Endothelial cell of umbilical vein (primary cell): ENCODE results near the gene STAC2. TPM values are rescaled to one million over a fixed set of nuclear protein-coding genes. Genes with fewer than 3 reads are reported as not detected.
"Not testable (repeated sequence)": the region's sequence is repeated elsewhere in the genome, so short reads cannot be mapped to it uniquely, and the experiment has no call there.

Experiments
- BruUV-seq: library from RNA; stranded (reverse); fragments of 400-500 nt; replicated peaks from 2 replicates; lab custom pipeline; 2021; lab: Mats Ljungman, UMichigan
- CTCF ChIA-PET: fragments of 300-600, 350-600 bp; sonication (Branson Sonifier 250); formaldehyde crosslinking; loops from one replicate; lab custom pipeline; 2021; ENCODE audit warnings: antibody characterized with exemption, inconsistent platforms; lab: Charles Lee
- POLR2A ChIA-PET: fragments of 300-600, 350-600 bp; sonication (Branson Sonifier 250); formaldehyde crosslinking; loops from one replicate; lab custom pipeline; 2021; ENCODE audit warnings: antibody characterized with exemption, inconsistent platforms; lab: Charles Lee
- DNase-seq: peaks from one replicate; pipeline ENCODE4 v3.0.0-alpha.2; 2011; ENCODE audit warnings: low read depth, low spot score
- FAIRE-seq: peaks from 2 replicates; lab custom pipeline; 2011; peaks lifted over from hg19 to GRCh38; lab: Jason Lieb, UNC
- H2AFZ ChIP-seq: 2 replicates; pipeline ENCODE4 v1.6.0; 2012; ENCODE audit warnings: low read depth, low read length, control low read depth, inconsistent platforms
- H3K27ac ChIP-seq: 2 replicates; pipeline ENCODE4 v1.5.1; 2011; ENCODE audit warnings: low read depth, mild to moderate bottlenecking, control low read depth, low read length, moderate library complexity; ENCODE audit not compliant: insufficient read depth
- H3K27me3 ChIP-seq, 2 experiments: 2 replicates each; pipeline versions ENCODE4 v1.6.0 to v1.6.1; 2011; ENCODE audit warnings: low read length in 2 of 2, mixed read lengths in 1 of 2; ENCODE audit not compliant: control insufficient read depth in 2 of 2, insufficient read depth in 2 of 2
- H3K36me3 ChIP-seq, 2 experiments: 2 replicates in 1 of 2; 3 replicates in 1 of 2; pipeline ENCODE4 v1.5.1; 2011; ENCODE audit warnings: low read length in 2 of 2, mild to moderate bottlenecking in 1 of 2, moderate library complexity in 1 of 2; ENCODE audit not compliant: control insufficient read depth in 2 of 2, insufficient read depth in 2 of 2; ENCODE audit errors: extremely low read depth in 1 of 2
- H3K4me1 ChIP-seq: 3 replicates; pipeline ENCODE4 v1.5.1; 2011; ENCODE audit warnings: mild to moderate bottlenecking, low read length; ENCODE audit not compliant: control insufficient read depth, insufficient read depth; ENCODE audit errors: extremely low read depth
- H3K4me2 ChIP-seq: 2 replicates; pipeline ENCODE4 v1.6.1; 2011; ENCODE audit warnings: low read length, control low read depth, mixed read lengths; ENCODE audit not compliant: insufficient read depth
- H3K4me3 ChIP-seq, 3 experiments: fragments of 200-600 bp in 1 of 3; sonication (generic), shearing (Covaris generic) in 1 of 3; replicated peaks in 1 of 3; 2 replicates each; pipeline ENCODE4 v1.5.1; 2011 to 2016; ENCODE audit warnings: control low read depth in 3 of 3, low read length in 3 of 3, mild to moderate bottlenecking in 2 of 3, inconsistent platforms in 1 of 3, low read depth in 1 of 3, moderate library complexity in 1 of 3; ENCODE audit not compliant: insufficient read depth in 1 of 3
- H3K79me2 ChIP-seq: 2 replicates; pipeline ENCODE4 v1.6.0; 2012; ENCODE audit warnings: low read length, inconsistent platforms; ENCODE audit not compliant: control insufficient read depth, insufficient read depth
- H3K9ac ChIP-seq: replicated peaks from 2 replicates; pipeline ENCODE3; 2011; ENCODE audit warnings: low read length, control low read depth; ENCODE audit not compliant: insufficient read depth; ENCODE audit errors: extremely low read depth
- H3K9me1 ChIP-seq: replicated peaks from 3 replicates; pipeline ENCODE4 v1.6.0; 2011; ENCODE audit warnings: mild to moderate bottlenecking, low read length; ENCODE audit not compliant: control insufficient read depth, insufficient read depth; ENCODE audit errors: extremely low read depth
- H3K9me3 ChIP-seq: replicated peaks from 2 replicates; pipeline ENCODE4 v1.5.1; 2012; ENCODE audit warnings: low read length, inconsistent platforms; ENCODE audit not compliant: control insufficient read depth, insufficient read depth
- H4K20me1 ChIP-seq: replicated peaks from 2 replicates; pipeline ENCODE3; 2011; ENCODE audit warnings: mild to moderate bottlenecking, low read length; ENCODE audit not compliant: control insufficient read depth, insufficient read depth; ENCODE audit errors: extremely low read depth
- EZH2 ChIP-seq: IDR thresholded peaks from 2 replicates; pipeline ENCODE4 v1.6.1; 2012; ENCODE audit warnings: borderline replicate concordance, low read depth, mild to moderate bottlenecking, moderate library complexity, low read length, inconsistent platforms; ENCODE audit not compliant: severe bottlenecking
- FOS ChIP-seq: IDR thresholded peaks from 2 replicates; pipeline ENCODE4 v1.6.1; 2011; ENCODE audit warnings: mild to moderate bottlenecking, low read length, moderate library complexity, borderline replicate concordance; ENCODE audit not compliant: insufficient read depth
- GATA2 ChIP-seq: IDR thresholded peaks from 2 replicates; pipeline ENCODE4 v1.7.0; 2011; ENCODE audit warnings: low read depth, mild to moderate bottlenecking, moderate library complexity, mixed read lengths, low read length; ENCODE audit not compliant: insufficient read length, insufficient read depth
- JUN ChIP-seq: IDR thresholded peaks from 2 replicates; pipeline ENCODE4 v1.6.1; 2011; ENCODE audit warnings: borderline replicate concordance, low read depth; ENCODE audit not compliant: insufficient read length, insufficient read depth
- MYC ChIP-seq: IDR thresholded peaks from one replicate; pipeline ENCODE4 v1.6.1; 2011; ENCODE audit warnings: mild to moderate bottlenecking, low read depth, low read length
- POLR2AphosphoS5 ChIP-seq: IDR thresholded peaks from 2 replicates; pipeline ENCODE4 v1.6.1; 2012; ENCODE audit warnings: low read depth, mild to moderate bottlenecking, control low read depth, low read length, moderate library complexity; ENCODE audit not compliant: insufficient read depth
- dilution Hi-C: fragments of 300-500 bp; cut with MboI; formaldehyde crosslinking; loops from one replicate; pipeline ENCODE4 v1.15.0; 2019; ENCODE audit warnings: low sequenced_read_pairs; ENCODE audit not compliant: extremely low pct_ligation_motif_present
- intact Hi-C: fragments of 100-400 bp; cut with micrococcal nuclease; formaldehyde crosslinking; loops from one replicate; pipeline ENCODE4 v1.10.0; 2022
- polyA plus RNA-seq, 4 experiments: library from polyadenylated mRNA; depleted of rRNA in 3 of 4; stranded (reverse) in 3 of 4; unstranded in 1 of 4; fragments of >200 nt; gene quantifications; 2 replicates each; pipeline versions ENCODE4 v1.2.1 to v1.2.3, GENCODE V29; 2011 to 2012; ENCODE audit warnings: missing spikeins in 1 of 4
- total RNA-seq: library from RNA; stranded (reverse); gene quantifications from 2 replicates; pipeline ENCODE4 v1.2.3, GENCODE V29; 2021

STAC2 gene
- total and polyA plus RNA-seq, 2 donors (not counting 3 experiments of a cell fraction or from before 2014, with no cell fraction given), result not detected

DNA sequence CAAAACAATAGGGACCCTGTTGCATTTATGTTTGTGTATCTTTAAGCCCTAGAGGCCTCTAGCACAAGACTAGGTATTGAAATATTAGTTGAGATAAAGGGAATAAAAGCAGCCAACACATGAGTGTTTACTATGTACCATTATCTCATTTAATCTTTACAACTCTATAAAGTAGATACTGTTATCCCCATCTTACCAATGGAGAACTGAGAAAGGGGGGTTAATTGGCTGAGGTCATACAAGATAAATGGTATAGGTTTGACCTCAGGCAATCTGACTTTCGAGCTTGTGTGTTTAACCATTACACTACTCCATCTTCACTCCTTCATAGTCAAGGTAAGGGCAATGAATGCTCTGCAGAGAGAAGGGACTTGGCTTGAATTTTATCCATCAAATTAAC lies 26.3 kb upstream of the STAC2 start:
- no peak overlapping the region for H3K27ac ChIP-seq
- H3K36me3 ChIP-seq, result peaks cover 0 to 4% of the 10 kb centered on the region in 2 experiments
- FAIRE-seq (no peak), DNase-seq (no peak)
- ChIA-PET CTCF (interaction anchor here (1.0 to 1.2 kb wide), 2 partner anchors 10 to 467 kb away, joined by 3 read pairs; no protein-coding TSS in a partner anchor), POLR2A (no interaction called here)
- H3K27me3 ChIP-seq, result no peaks in the 10 kb centered on the region
- no peak overlapping the region for H3K4me2 ChIP-seq
- no peak overlapping the region for H3K9ac ChIP-seq
- dilution Hi-C loops, result no loop called here
- no peak overlapping the region for H2AFZ ChIP-seq
- no peaks in the 10 kb centered on the region for H3K79me2 ChIP-seq
- no peaks in the 10 kb centered on the region for H3K9me1 ChIP-seq
- H3K4me1 ChIP-seq, result no peaks in the 10 kb centered on the region
- no TSS peak for BruUV-seq
- no peak overlapping the region for H3K4me3 ChIP-seq
- TF ChIP-seq MYC, result no peak
- no peak for TF ChIP-seq JUN
- no peak for TF ChIP-seq EZH2
- no peak for TF ChIP-seq GATA2
- TF ChIP-seq POLR2AphosphoS5, result no peak
- TF ChIP-seq FOS, result no peak
- H3K9me3 ChIP-seq, result no peaks in the 10 kb centered on the region
- intact Hi-C loops, result no loop called here
- no peaks in the 10 kb centered on the region for H4K20me1 ChIP-seq

DNA sequence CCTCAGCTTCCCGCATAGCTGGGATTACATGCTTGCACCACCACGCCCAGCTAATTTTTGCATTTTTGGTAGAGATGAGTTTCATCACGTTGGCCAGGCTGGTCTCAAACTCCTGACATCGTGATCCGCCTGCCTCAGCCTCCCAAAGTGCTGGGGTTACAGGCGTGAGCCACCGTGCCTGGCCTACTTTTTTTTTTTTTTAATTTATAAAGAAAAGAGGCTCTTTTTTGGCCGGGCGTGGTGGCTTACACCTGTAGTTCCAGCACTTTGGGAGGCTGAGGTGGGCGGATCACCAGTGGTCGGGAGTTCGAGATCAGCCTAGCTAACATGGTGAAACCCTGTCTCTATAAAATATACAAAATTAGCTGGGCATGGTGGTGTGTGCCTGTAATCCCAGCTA lies 24.3 kb upstream of the STAC2 start:
- H4K20me1 ChIP-seq, H3K27me3 ChIP-seq, H3K9me1 ChIP-seq, H3K36me3 ChIP-seq, H3K4me1 ChIP-seq, intact Hi-C loops, dilution Hi-C loops, POLR2A ChIA-PET, BruUV-seq, DNase-seq, H3K9ac ChIP-seq, H2AFZ ChIP-seq, H3K4me3 ChIP-seq, H3K27ac ChIP-seq, H3K9me3 ChIP-seq, FAIRE-seq, H3K79me2 ChIP-seq, H3K4me2 ChIP-seq: not testable (repeated sequence)
- CTCF ChIA-PET, result interaction anchor here (0.7 to 2.4 kb wide), 7 partner anchors 15 to 267 kb away, joined by 3 to 13 read pairs (median 4); no protein-coding TSS in a partner anchor
